H9 (cell line): Measurements from ENCODE around the gene ATP6V0E1. TPM values are rescaled to one million over a fixed set of nuclear protein-coding genes. Genes with fewer than 3 reads are reported as not detected.

ENCODE experiments used
- DNase-seq: peaks from one replicate; pipeline ENCODE4 v3.0.0-alpha.2; 2017
- H2AFZ ChIP-seq: one replicate; pipeline ENCODE4 v1.6.1; 2013; ENCODE audit warnings: mild to moderate bottlenecking, low read length, control low read depth, moderate library complexity
- H2AK5ac ChIP-seq: 2 replicates; pipeline ENCODE4 v1.6.1; 2013; ENCODE audit warnings: low read length, control low read depth, mixed read lengths; ENCODE audit not compliant: insufficient read length
- H2BK120ac ChIP-seq: one replicate; pipeline ENCODE4 v1.6.1; 2013; ENCODE audit warnings: low read depth, mild to moderate bottlenecking, low read length, control low read depth, inconsistent platforms; ENCODE audit not compliant: poor library complexity, severe bottlenecking
- H2BK12ac ChIP-seq: 2 replicates; pipeline ENCODE4 v1.6.1; 2013; ENCODE audit warnings: low read length, control low read depth, mixed read lengths, low read depth; ENCODE audit not compliant: insufficient read length
- H2BK15ac ChIP-seq: 2 replicates; pipeline ENCODE4 v1.6.1; 2013; ENCODE audit warnings: low read depth, low read length, control low read depth
- H2BK20ac ChIP-seq: one replicate; pipeline ENCODE4 v1.6.1; 2013; ENCODE audit warnings: low read depth, mild to moderate bottlenecking, low read length, control low read depth, inconsistent platforms; ENCODE audit not compliant: poor library complexity, severe bottlenecking
- H2BK5ac ChIP-seq: 2 replicates; pipeline ENCODE4 v1.6.1; 2013; ENCODE audit warnings: low read length, control low read depth, mixed read lengths; ENCODE audit not compliant: insufficient read length
- H3K14ac ChIP-seq: 2 replicates; pipeline ENCODE4 v1.6.1; 2013; ENCODE audit warnings: low read length, control low read depth; ENCODE audit not compliant: insufficient read depth
- H3K18ac ChIP-seq: 2 replicates; pipeline ENCODE4 v1.6.1; 2013; ENCODE audit warnings: low read depth, mild to moderate bottlenecking, mixed read lengths, low read length, control low read depth; ENCODE audit not compliant: insufficient read length
- H3K23ac ChIP-seq: 2 replicates; pipeline ENCODE4 v1.6.1; 2013; ENCODE audit warnings: low read length, control low read depth, mixed read lengths, low read depth; ENCODE audit not compliant: insufficient read length
- H3K23me2 ChIP-seq: 2 replicates; pipeline ENCODE4 v1.6.1; 2013; ENCODE audit warnings: low read depth, mild to moderate bottlenecking, mixed read lengths, low read length, control low read depth; ENCODE audit not compliant: insufficient read length, poor library complexity, severe bottlenecking
- H3K27ac ChIP-seq: 2 replicates; pipeline ENCODE4 v1.5.1; 2013; ENCODE audit warnings: low read length, control low read depth, mixed read lengths, low read depth; ENCODE audit not compliant: insufficient read length
- H3K27me3 ChIP-seq: 2 replicates; pipeline ENCODE4 v1.6.1; 2013; ENCODE audit warnings: low read length, control low read depth, inconsistent platforms; ENCODE audit not compliant: insufficient read depth
- H3K4ac ChIP-seq: 2 replicates; pipeline ENCODE4 v1.6.1; 2013; ENCODE audit warnings: low read depth, mild to moderate bottlenecking, control low read depth, inconsistent platforms, low read length, moderate library complexity
- H3K4me1 ChIP-seq: 2 replicates; pipeline ENCODE4 v1.6.1; 2013; ENCODE audit warnings: low read length, control low read depth, inconsistent platforms; ENCODE audit not compliant: insufficient read depth
- H3K4me2 ChIP-seq: 2 replicates; pipeline ENCODE4 v1.6.1; 2013; ENCODE audit warnings: low read length, control low read depth, mixed read lengths; ENCODE audit not compliant: insufficient read length, insufficient read depth
- H3K56ac ChIP-seq: 2 replicates; pipeline ENCODE4 v1.6.1; 2013; ENCODE audit warnings: low read depth, mild to moderate bottlenecking, mixed read lengths, low read length, control low read depth; ENCODE audit not compliant: insufficient read length
- H3K79me1 ChIP-seq: 2 replicates; pipeline ENCODE4 v1.6.1; 2013; ENCODE audit warnings: low read depth, mild to moderate bottlenecking, moderate library complexity, low read length, control low read depth, inconsistent platforms; ENCODE audit not compliant: insufficient read depth, poor library complexity, severe bottlenecking
- H3K79me2 ChIP-seq: 2 replicates; pipeline ENCODE4 v1.6.1; 2013; ENCODE audit warnings: low read length, control low read depth, inconsistent platforms; ENCODE audit not compliant: insufficient read depth
- H3K9ac ChIP-seq: 2 replicates; pipeline ENCODE4 v1.6.1; 2013; ENCODE audit warnings: low read length, control low read depth, mixed read lengths; ENCODE audit not compliant: insufficient read length; ENCODE audit errors: extremely low read depth
- H3K9me3 ChIP-seq: one replicate; pipeline ENCODE4 v1.6.1; 2013; ENCODE audit warnings: low read depth, low read length, inconsistent platforms; ENCODE audit not compliant: control insufficient read depth
- H3T11ph ChIP-seq: one replicate; pipeline ENCODE4 v1.6.1; 2013; ENCODE audit warnings: mild to moderate bottlenecking, low read length, control low read depth, inconsistent platforms
- H4K20me1 ChIP-seq: one replicate; pipeline ENCODE4 v1.6.1; 2013; ENCODE audit not compliant: control insufficient read depth, insufficient read length, insufficient read depth
- H4K5ac ChIP-seq: 2 replicates; pipeline ENCODE4 v1.6.1; 2013; ENCODE audit warnings: low read depth, mild to moderate bottlenecking, mixed read lengths, low read length, control low read depth; ENCODE audit not compliant: insufficient read length
- H4K8ac ChIP-seq: replicated peaks from 2 replicates; pipeline ENCODE4 v1.6.1; 2013; ENCODE audit warnings: low read length, control low read depth, mixed read lengths, low read depth; ENCODE audit not compliant: insufficient read length
- H4K91ac ChIP-seq: 2 replicates; pipeline ENCODE4 v1.6.1; 2013; ENCODE audit warnings: low read depth, mild to moderate bottlenecking, moderate library complexity, mixed read lengths, low read length, control low read depth; ENCODE audit not compliant: insufficient read length
- H3K27ac Mint-ChIP-seq, 3 experiments: 2 replicates in 2 of 3; 3 replicates in 1 of 3; pipeline ENCODE4 v1.8.0; 2020 to 2021; ENCODE audit warnings: mixed read lengths in 3 of 3, mild to moderate bottlenecking in 1 of 3, moderate library complexity in 1 of 3
- H3K27me3 Mint-ChIP-seq: 2 replicates; pipeline ENCODE4 v1.8.0; 2021; ENCODE audit warnings: low read depth, mild to moderate bottlenecking, moderate library complexity, mixed read lengths
- H3K36me3 Mint-ChIP-seq, 3 experiments: 2 replicates in 2 of 3; 3 replicates in 1 of 3; pipeline ENCODE4 v1.8.0; 2020 to 2021; ENCODE audit warnings: low read depth in 3 of 3, mixed read lengths in 3 of 3; ENCODE audit not compliant: insufficient read depth in 1 of 3
- H3K4me1 Mint-ChIP-seq, 2 experiments: 2 replicates each; pipeline ENCODE4 v1.8.0; 2020; ENCODE audit warnings: mixed read lengths in 2 of 2
- H3K4me3 Mint-ChIP-seq, 2 experiments: 2 replicates in 1 of 2; 3 replicates in 1 of 2; pipeline ENCODE4 v1.8.0; 2020 to 2021; ENCODE audit warnings: mild to moderate bottlenecking in 2 of 2, mixed read lengths in 2 of 2, moderate library complexity in 1 of 2
- H3K9me3 Mint-ChIP-seq, 2 experiments: 2 replicates in 1 of 2; 3 replicates in 1 of 2; pipeline ENCODE4 v1.8.0; 2020; ENCODE audit warnings: mild to moderate bottlenecking in 2 of 2, mixed read lengths in 2 of 2, moderate library complexity in 1 of 2
- WGBS: extraction: QIAGEN DNeasy Blood & Tissue Kit; methylation state at CpG from one replicate; pipeline ENCODE4 v1.1.7; 2013; ENCODE audit warnings: missing lambda C conversion rate, low lambda C conversion rate, mixed read lengths; ENCODE audit not compliant: insufficient read length; ENCODE audit errors: extremely low coverage; 5-methylcytosine and 5-hydroxymethylcytosine counted together
- total RNA-seq: library from RNA; stranded (reverse); gene quantifications from 2 replicates; pipeline ENCODE4 v1.2.1, GENCODE V29; 2021
- TF ChIP-seq, protein P1 (sequence below): fragments of 200-600 bp; sonication (generic); conservative IDR thresholded peaks from 3 replicates; pipeline ENCODE4 v1.8.0; 2021; ENCODE audit warnings: antibody characterized with exemption, mild to moderate bottlenecking

The ATP6V0E1 gene
- total RNA-seq, 1 experiment from 2014 or later: 101 TPM

DNA sequence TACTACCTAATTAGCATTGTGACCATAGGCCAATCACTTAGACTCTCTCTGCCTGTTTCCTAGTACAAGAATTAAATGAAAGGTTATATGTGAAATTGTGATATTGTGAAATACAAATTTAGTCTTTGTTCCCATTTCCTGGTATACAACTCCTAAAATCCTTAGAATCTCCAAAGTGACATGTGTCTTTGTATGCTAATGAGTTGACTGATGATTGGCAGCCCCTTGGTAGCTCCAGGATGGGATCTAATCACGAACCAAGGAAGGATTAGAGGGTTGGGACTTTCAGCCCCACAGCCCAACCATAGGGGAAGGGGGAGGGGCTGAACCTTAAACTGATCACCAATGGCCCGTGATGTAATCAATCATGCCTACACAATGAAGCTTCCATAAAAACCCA lies 31.6 kb downstream of the ATP6V0E1 start:
- peaks cover 7% of the 10 kb centered on the region; the same call in 1 of the 2 replicates for H3K79me2 ChIP-seq
- no peak overlapping the region for H2BK120ac ChIP-seq

More for the DNA sequence above, 31.6 kb downstream of the ATP6V0E1 start:
- Histone ChIP-seq H2AFZ (no peak overlapping the region), H3K9ac (no peak overlapping the region), H2BK5ac (no peak overlapping the region), H3K4me2 (no peak overlapping the region), H4K8ac (no peak overlapping the region), H2BK15ac (no peak overlapping the region), H2BK12ac (no peak overlapping the region), H3K9me3 (no peaks in the 10 kb centered on the region), H3K27ac (no peak overlapping the region), H3K27me3 (no peaks in the 10 kb centered on the region), H3K18ac (no peak overlapping the region), H3K14ac (no peak overlapping the region), H4K5ac (no peak overlapping the region), H2BK20ac (no peak overlapping the region), H3K79me1 (no peaks in the 10 kb centered on the region), H3K23ac (no peak overlapping the region), H3K56ac (no peak overlapping the region), H4K20me1 (no peaks in the 10 kb centered on the region), H2AK5ac (no peak overlapping the region), H3K4ac (no peak overlapping the region), H3K4me1 (peaks cover 5% of the 10 kb centered on the region; the same call in 1 of the 2 replicates), H3T11ph (no peak overlapping the region), H3K23me2 (no peaks in the 10 kb centered on the region), H4K91ac (no peak overlapping the region)
- H3K9me3 Mint-ChIP-seq: no peaks in the 10 kb centered on the region
- H3K27me3 Mint-ChIP-seq: no peaks in the 10 kb centered on the region
- no peak for DNase-seq
- H3K4me1 Mint-ChIP-seq: peaks cover 18 to 20% of the 10 kb centered on the region in 2 experiments
- WGBS: no CpG with 5 or more reads among the region's 2 CpGs
- no peak overlapping the region; a peak in 1 of 7 replicates for H3K27ac Mint-ChIP-seq
- H3K4me3 Mint-ChIP-seq: no peak overlapping the region
- peaks cover 3 to 7% (median 6%) of the 10 kb centered on the region in 3 experiments; a peak in 5 of 7 replicates for H3K36me3 Mint-ChIP-seq
- TF ChIP-seq, protein P1, sequence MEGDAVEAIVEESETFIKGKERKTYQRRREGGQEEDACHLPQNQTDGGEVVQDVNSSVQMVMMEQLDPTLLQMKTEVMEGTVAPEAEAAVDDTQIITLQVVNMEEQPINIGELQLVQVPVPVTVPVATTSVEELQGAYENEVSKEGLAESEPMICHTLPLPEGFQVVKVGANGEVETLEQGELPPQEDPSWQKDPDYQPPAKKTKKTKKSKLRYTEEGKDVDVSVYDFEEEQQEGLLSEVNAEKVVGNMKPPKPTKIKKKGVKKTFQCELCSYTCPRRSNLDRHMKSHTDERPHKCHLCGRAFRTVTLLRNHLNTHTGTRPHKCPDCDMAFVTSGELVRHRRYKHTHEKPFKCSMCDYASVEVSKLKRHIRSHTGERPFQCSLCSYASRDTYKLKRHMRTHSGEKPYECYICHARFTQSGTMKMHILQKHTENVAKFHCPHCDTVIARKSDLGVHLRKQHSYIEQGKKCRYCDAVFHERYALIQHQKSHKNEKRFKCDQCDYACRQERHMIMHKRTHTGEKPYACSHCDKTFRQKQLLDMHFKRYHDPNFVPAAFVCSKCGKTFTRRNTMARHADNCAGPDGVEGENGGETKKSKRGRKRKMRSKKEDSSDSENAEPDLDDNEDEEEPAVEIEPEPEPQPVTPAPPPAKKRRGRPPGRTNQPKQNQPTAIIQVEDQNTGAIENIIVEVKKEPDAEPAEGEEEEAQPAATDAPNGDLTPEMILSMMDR: no peak
